ENCODE data around the gene SELENOT. TPM values are rescaled to one million over a fixed set of nuclear protein-coding genes. Genes with fewer than 3 reads are reported as not detected.
A peak's percentile ranks its signal among the peaks of the same experiment; 100 is the strongest.
"Not testable (repeated sequence)": the region's sequence is repeated elsewhere in the genome, so short reads cannot be mapped to it uniquely, and the experiment has no call there.

SELENOT gene
- polyA plus RNA-seq, 3 donors from 2014 or later, result 421 to 768 (median 558) TPM

- Mint-ChIP-seq H3K4me1 (peaks cover 10 to 26% of the 10 kb centered on the region in 2 donors), H3K9me3 (no peaks in the 10 kb centered on the region), H3K27ac (no peak overlapping the region), H3K36me3 (no peaks in the 10 kb centered on the region), H3K27me3 (ENCODE audit: low read depth in 3 of 3) (peaks cover under 1 to 3% (median 2%) of the 10 kb centered on the region in 3 donors), H3K4me3 (no peak overlapping the region)
- no peak for DNase-seq
Observed at GRCh38 chr3:150597646-150598045, 5.5 kb upstream of the SELENOT start.

GRCh38 chr3:150599611-150600297 lies 3.4 kb upstream of the SELENOT start:
- DNase-seq, result no peak
- Mint-ChIP-seq H3K9me3 (no peaks in the 10 kb centered on the region), H3K27me3 (ENCODE audit: low read depth in 3 of 3) (peaks cover 12 to 18% (median 18%) of the 10 kb centered on the region in 3 donors), H3K27ac (no peak overlapping the region), H3K36me3 (peaks cover 0 to 5% (median 5%) of the 10 kb centered on the region in 3 donors), H3K4me1 (peaks cover 27 to 44% of the 10 kb centered on the region in 2 donors), H3K4me3 (no peak overlapping the region)

- Mint-ChIP-seq H3K4me1 (peaks cover 35 to 55% of the 10 kb centered on the region in 2 donors), H3K27ac (peak overlapping the region in 2 of 6 donors; percentile 1 to 2), H3K4me3 (peak overlapping the region in 1 of 5 donors; percentile 44)
Observed at GRCh38 chr3:150600647-150601530, 2.2 kb upstream of the SELENOT start.

GRCh38 chr3:150602426-150603152 lies 532 bp upstream of the SELENOT start:
- no peaks in the 10 kb centered on the region for H3K9me3 Mint-ChIP-seq
- DNase-seq, result no peak
- peaks cover 0 to 14% (median 5%) of the 10 kb centered on the region in 3 donors for H3K36me3 Mint-ChIP-seq
- peak overlapping the region; percentile 97 to 100 (median 99) for H3K27ac Mint-ChIP-seq
- H3K4me1 Mint-ChIP-seq, result peaks cover 52 to 72% of the 10 kb centered on the region in 2 donors
- peak overlapping the region; percentile 97 to 100 (median 98) for H3K4me3 Mint-ChIP-seq
- H3K27me3 Mint-ChIP-seq (ENCODE audit: low read depth in 3 of 3), result peaks cover 14 to 18% (median 18%) of the 10 kb centered on the region in 3 donors

More at GRCh38 chr3:150600647-150601530, 2.2 kb upstream of the SELENOT start:
- H3K27me3 Mint-ChIP-seq (ENCODE audit: low read depth in 3 of 3), result peaks cover 12 to 18% (median 18%) of the 10 kb centered on the region in 3 donors
- H3K9me3 Mint-ChIP-seq, DNase-seq, H3K36me3 Mint-ChIP-seq: not testable (repeated sequence)

- Mint-ChIP-seq H3K27ac (peak overlapping the region; percentile 97 to 100 (median 99)), H3K4me3 (peak overlapping the region; percentile 97 to 100 (median 98)), H3K9me3 (no peaks in the 10 kb centered on the region), H3K36me3 (peaks cover 0 to 19% (median 5%) of the 10 kb centered on the region in 3 donors), H3K4me1 (peaks cover 63 to 81% of the 10 kb centered on the region in 2 donors), H3K27me3 (ENCODE audit: low read depth in 3 of 3) (peaks cover 14 to 18% (median 18%) of the 10 kb centered on the region in 3 donors)
- no peak for DNase-seq
Observed at GRCh38 chr3:150603980-150604319, 829 bp downstream of the SELENOT start.

- Mint-ChIP-seq H3K36me3 (peaks cover 0 to 19% (median 5%) of the 10 kb centered on the region in 3 donors), H3K27me3 (ENCODE audit: low read depth in 3 of 3) (peaks cover 14 to 18% (median 18%) of the 10 kb centered on the region in 3 donors), H3K9me3 (no peaks in the 10 kb centered on the region), H3K27ac (peak overlapping the region; percentile 85 to 100 (median 88)), H3K4me1 (peaks cover 84 to 97% of the 10 kb centered on the region in 2 donors), H3K4me3 (peak overlapping the region; percentile 75 to 100 (median 97))
- DNase-seq, result no peak
Observed at GRCh38 chr3:150605998-150606641, 3.0 kb downstream of the SELENOT start.

- peak overlapping the region; percentile 42 to 100 (median 74) for H3K27ac Mint-ChIP-seq
- peak overlapping the region; percentile 0 to 98 (median 35) for H3K4me3 Mint-ChIP-seq
- H3K4me1 Mint-ChIP-seq, result peaks cover 82 to 93% of the 10 kb centered on the region in 2 donors
- no peaks in the 10 kb centered on the region for H3K9me3 Mint-ChIP-seq
- peaks cover 1 to 19% (median 5%) of the 10 kb centered on the region in 3 donors for H3K36me3 Mint-ChIP-seq
- H3K27me3 Mint-ChIP-seq (ENCODE audit: low read depth in 3 of 3), result peaks cover 12 to 20% (median 17%) of the 10 kb centered on the region in 3 donors
- no peak for DNase-seq
Observed at GRCh38 chr3:150607267-150608065, 4.3 kb downstream of the SELENOT start.

GRCh38 chr3:150609988-150610387 lies 6.9 kb downstream of the SELENOT start:
- H3K27ac Mint-ChIP-seq, result peak overlapping the region in 4 of 6 donors; percentile 1 to 69 (median 16)
- peaks cover 83 to 93% of the 10 kb centered on the region in 2 donors for H3K4me1 Mint-ChIP-seq
- DNase-seq, result no peak
- H3K27me3 Mint-ChIP-seq (ENCODE audit: low read depth in 3 of 3), result peaks cover 0 to 2% (median 2%) of the 10 kb centered on the region in 3 donors
- peak overlapping the region in 4 of 5 donors; percentile 43 to 68 (median 49) for H3K4me3 Mint-ChIP-seq
- H3K9me3 Mint-ChIP-seq, result no peaks in the 10 kb centered on the region
- peaks cover 3 to 17% (median 16%) of the 10 kb centered on the region in 3 donors for H3K36me3 Mint-ChIP-seq

GRCh38 chr3:150610785-150611184 lies 7.7 kb downstream of the SELENOT start:
- peak overlapping the region in 2 of 5 donors; percentile 43 to 68 for H3K4me3 Mint-ChIP-seq
- no peak for DNase-seq
- peaks cover 78 to 85% of the 10 kb centered on the region in 2 donors for H3K4me1 Mint-ChIP-seq
- peak overlapping the region in 4 of 6 donors; percentile 3 to 67 (median 24) for H3K27ac Mint-ChIP-seq
- no peaks in the 10 kb centered on the region for H3K9me3 Mint-ChIP-seq
- H3K36me3 Mint-ChIP-seq, result peaks cover 3 to 16% (median 13%) of the 10 kb centered on the region in 3 donors
- H3K27me3 Mint-ChIP-seq (ENCODE audit: low read depth in 3 of 3), result peaks cover 0 to 2% (median 2%) of the 10 kb centered on the region in 3 donors

- peaks cover 3 to 18% (median 12%) of the 10 kb centered on the region in 3 donors for H3K36me3 Mint-ChIP-seq
- no peak overlapping the region for H3K4me3 Mint-ChIP-seq
- H3K27me3 Mint-ChIP-seq (ENCODE audit: low read depth in 3 of 3), result peaks cover 0 to 2% (median 0%) of the 10 kb centered on the region in 3 donors
- no peak overlapping the region for H3K27ac Mint-ChIP-seq
- H3K9me3 Mint-ChIP-seq, result no peaks in the 10 kb centered on the region
- DNase-seq, result no peak
- H3K4me1 Mint-ChIP-seq, result peaks cover 72 to 80% of the 10 kb centered on the region in 2 donors
Observed at GRCh38 chr3:150611666-150612065, 8.5 kb downstream of the SELENOT start.

GRCh38 chr3:150612494-150612893 lies 9.4 kb downstream of the SELENOT start:
- H3K4me3 Mint-ChIP-seq, result no peak overlapping the region

GRCh38 chr3:150613034-150613433 lies 9.9 kb downstream of the SELENOT start:
- Mint-ChIP-seq H3K4me1 (peaks cover 71 to 80% of the 10 kb centered on the region in 2 donors), H3K27me3 (ENCODE audit: low read depth in 3 of 3) (peaks cover 0 to 2% (median 0%) of the 10 kb centered on the region in 3 donors), H3K4me3 (peak overlapping the region in 2 of 5 donors; percentile 1 to 14), H3K36me3 (peaks cover 3 to 20% (median 4%) of the 10 kb centered on the region in 3 donors), H3K9me3 (no peaks in the 10 kb centered on the region), H3K27ac (peak overlapping the region in 3 of 6 donors; percentile 21 to 78 (median 73))
- no peak for DNase-seq

More at GRCh38 chr3:150612494-150612893, 9.4 kb downstream of the SELENOT start:
- no peak for DNase-seq
- H3K36me3 Mint-ChIP-seq, result peaks cover 3 to 19% (median 9%) of the 10 kb centered on the region in 3 donors
- H3K4me1 Mint-ChIP-seq, result peaks cover 72 to 80% of the 10 kb centered on the region in 2 donors
- peaks cover 0 to 2% (median 0%) of the 10 kb centered on the region in 3 donors for H3K27me3 Mint-ChIP-seq (ENCODE audit: low read depth in 3 of 3)
- H3K9me3 Mint-ChIP-seq, result no peaks in the 10 kb centered on the region
- peak overlapping the region in 1 of 6 donors; percentile 21 for H3K27ac Mint-ChIP-seq

Data from immature natural killer cell (primary cell).